ENCODE measurements around the gene ANAPC2.

GRCh38 chr9:137181680-137182079 lies 6.7 kb downstream of the ANAPC2 start:
- TF ChIP-seq CTCF (IDR thresholded peaks at IDR 0.05): no peak
- no peak for TF ChIP-seq POLR2AphosphoS5 (IDR thresholded peaks at IDR 0.05)

Measured in sigmoid colon (tissue), 4 donors.